Measurements from ENCODE around the gene ARL15. TPM values are rescaled to one million over a fixed set of nuclear protein-coding genes. Genes with fewer than 3 reads are reported as not detected.

Gene ARL15
- total RNA-seq, 1 experiment from 2014 or later, result 13.0 TPM

GRCh38 chr5:54136516-54137440 is 173.6 kb downstream of the ARL15 start:
- no peak overlapping the region for H4K5ac ChIP-seq (ENCODE audit: insufficient read length, low read depth, low read length)
- H4K20me1 ChIP-seq (ENCODE audit: control insufficient read depth, insufficient read depth, insufficient read length), result no peaks in the 10 kb centered on the region
- H3K18ac ChIP-seq (ENCODE audit: insufficient read length, low read depth, low read length), result no peak overlapping the region
- no peak overlapping the region for H4K8ac ChIP-seq (replicated peaks; ENCODE audit: insufficient read length, low read depth, low read length)
- H3T11ph ChIP-seq (ENCODE audit: low read length), result no peak overlapping the region
- no peak overlapping the region for H2AK5ac ChIP-seq (ENCODE audit: insufficient read length, low read length)
- H3K4me2 ChIP-seq (ENCODE audit: insufficient read depth, insufficient read length, low read length), result no peak overlapping the region
- no peak overlapping the region for H2BK15ac ChIP-seq (ENCODE audit: low read depth, low read length)
- no peaks in the 10 kb centered on the region for H3K9me3 Mint-ChIP-seq
- H2BK20ac ChIP-seq (ENCODE audit: low read depth, low read length, poor library complexity, severe bottlenecking), result no peak overlapping the region
- no peak overlapping the region for H3K9ac ChIP-seq (ENCODE audit: extremely low read depth, insufficient read length, low read length)
- no peak overlapping the region for H3K56ac ChIP-seq (ENCODE audit: insufficient read length, low read depth, low read length)
- H3K79me2 ChIP-seq (ENCODE audit: insufficient read depth, low read length), result no peaks in the 10 kb centered on the region; the same call in 1 of the 2 replicates
- no peaks in the 10 kb centered on the region for H3K79me1 ChIP-seq (ENCODE audit: insufficient read depth, low read depth, low read length, poor library complexity, severe bottlenecking)
- no peak overlapping the region for H2BK12ac ChIP-seq (ENCODE audit: insufficient read length, low read depth, low read length)
- H3K27ac ChIP-seq (ENCODE audit: insufficient read length, low read depth, low read length), result no peak overlapping the region
- H3K9me3 ChIP-seq (ENCODE audit: control insufficient read depth, low read depth, low read length), result no peaks in the 10 kb centered on the region
- no peak overlapping the region for H4K91ac ChIP-seq (ENCODE audit: insufficient read length, low read depth, low read length)
- no peak overlapping the region for H3K23ac ChIP-seq (ENCODE audit: insufficient read length, low read depth, low read length)
- H3K4me1 Mint-ChIP-seq, result no peaks in the 10 kb centered on the region
- no peaks in the 10 kb centered on the region for H3K23me2 ChIP-seq (ENCODE audit: insufficient read length, low read depth, low read length, poor library complexity, severe bottlenecking)
- DNase-seq, result no peak
- H3K4ac ChIP-seq (ENCODE audit: low read depth, low read length), result no peak overlapping the region
- no peaks in the 10 kb centered on the region for H3K4me1 ChIP-seq (ENCODE audit: insufficient read depth, low read length)
- no peak overlapping the region for H3K27ac Mint-ChIP-seq
- H2BK120ac ChIP-seq (ENCODE audit: low read depth, low read length, poor library complexity, severe bottlenecking), result no peak overlapping the region
- no peaks in the 10 kb centered on the region for H3K36me3 Mint-ChIP-seq (ENCODE audit: insufficient read depth in 1 of 3, low read depth in 3 of 3)
- H3K27me3 ChIP-seq (ENCODE audit: insufficient read depth, low read length), result no peaks in the 10 kb centered on the region
- H2AFZ ChIP-seq (ENCODE audit: low read length), result no peak overlapping the region
- no peak for TF ChIP-seq CTCF (conservative IDR thresholded peaks at IDR 0.05)
- WGBS (ENCODE audit: extremely low coverage, insufficient read length, low lambda C conversion rate), result no CpG with 5 or more reads among the region's 5 CpGs
- no peaks in the 10 kb centered on the region for H3K27me3 Mint-ChIP-seq (ENCODE audit: low read depth)
- no peak overlapping the region for H2BK5ac ChIP-seq (ENCODE audit: insufficient read length, low read length)
- no peak overlapping the region for H3K4me3 Mint-ChIP-seq
- H3K14ac ChIP-seq (ENCODE audit: insufficient read depth, low read length), result no peak overlapping the region
